ENCODE results near the gene ALOX12.

The ALOX12 gene

DNA sequence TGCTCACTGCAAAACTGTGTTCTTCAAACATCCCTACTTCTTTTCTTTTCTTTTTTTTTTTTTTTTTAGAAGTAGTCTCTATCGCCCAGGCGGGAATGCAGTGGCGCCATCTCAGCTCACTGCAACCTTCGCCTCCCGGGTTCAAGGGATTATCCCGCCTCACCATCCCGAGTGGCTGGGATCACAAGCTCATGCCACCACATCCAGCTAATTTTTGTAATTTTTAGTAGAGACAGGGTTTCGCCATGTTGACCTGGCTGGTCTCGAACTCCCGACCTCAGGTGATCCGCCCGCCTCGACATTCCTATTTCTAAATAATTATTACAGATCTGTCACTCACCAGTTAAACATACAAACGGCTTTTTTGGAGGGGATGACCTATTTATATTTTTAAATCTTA, 15.6 kb downstream of the ALOX12 start:
- Mint-ChIP-seq H3K4me1 (peaks cover 26 to 65% of the 10 kb centered on the region in 2 donors), H3K9me3 (no peaks in the 10 kb centered on the region), H3K36me3 (peaks cover 41 to 52% of the 10 kb centered on the region in 2 donors), H3K27me3 (no peaks in the 10 kb centered on the region), H3K4me3 (peak overlapping the region; percentile 98 to 100), H3K27ac (no peak overlapping the region)
- ATAC-seq (replicated peaks): no peak
- DNase-seq: no peak

DNA sequence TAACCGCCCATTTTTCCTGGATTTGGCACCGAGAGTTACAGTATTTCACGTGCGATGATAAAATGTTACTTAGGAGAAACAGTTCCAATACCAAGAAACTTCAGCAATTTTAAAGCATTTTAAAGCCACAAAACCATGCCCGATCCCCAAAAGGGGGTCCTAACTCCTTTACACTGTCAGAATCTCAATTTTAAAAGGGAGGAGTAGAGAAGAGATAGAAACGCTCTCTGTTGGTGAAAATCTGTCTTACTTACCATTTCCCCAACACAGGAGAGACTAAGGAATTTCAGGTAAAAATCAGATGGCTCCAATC, 16.0 kb downstream of the ALOX12 start:
- Mint-ChIP-seq H3K36me3 (peaks cover 44 to 56% of the 10 kb centered on the region in 2 donors), H3K4me3 (peak overlapping the region; percentile 98 to 100), H3K27me3 (no peaks in the 10 kb centered on the region), H3K27ac (peak overlapping the region; percentile 99), H3K9me3 (no peaks in the 10 kb centered on the region), H3K4me1 (peaks cover 30 to 65% of the 10 kb centered on the region in 2 donors)
- DNase-seq (no peak), ATAC-seq (replicated peaks) (no peak)

DNA sequence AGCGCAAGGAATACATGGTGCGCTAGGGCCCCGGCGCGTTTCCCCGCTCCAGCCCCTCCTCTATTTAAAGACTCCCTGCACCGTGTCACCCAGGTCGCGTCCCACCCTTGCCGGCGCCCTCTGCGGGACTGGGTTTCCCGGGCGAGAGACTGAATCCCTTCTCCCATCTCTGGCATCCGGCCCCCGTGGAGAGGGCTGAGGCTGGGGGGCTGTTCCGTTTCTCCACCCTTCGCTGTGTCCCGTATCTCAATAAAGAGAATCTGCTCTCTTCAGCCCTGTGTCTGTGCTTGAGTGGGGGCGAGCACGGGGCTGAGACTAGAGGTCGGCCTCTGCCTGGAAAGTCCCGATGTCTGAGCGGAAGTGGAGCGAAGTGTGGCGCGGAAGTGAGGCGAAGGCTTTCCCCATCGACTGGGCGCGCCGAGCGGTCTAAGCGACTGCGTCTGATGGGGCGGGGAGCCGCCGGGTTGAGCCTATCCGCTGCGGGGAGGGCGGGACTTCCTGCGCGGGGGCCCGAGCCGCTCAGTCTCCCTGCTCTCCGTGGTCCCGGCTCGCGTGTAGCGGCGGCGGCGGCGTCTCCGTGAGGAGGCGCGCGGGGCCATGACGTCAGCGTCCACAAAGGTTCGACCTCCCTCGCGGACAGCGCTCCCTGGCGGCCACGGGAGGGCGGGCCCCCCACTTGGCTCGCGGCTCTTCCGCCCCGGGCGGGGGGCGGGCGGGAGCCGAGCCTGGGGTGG, 18.6 kb downstream of the ALOX12 start:
- peaks cover 40 to 72% of the 10 kb centered on the region in 2 donors for H3K4me1 Mint-ChIP-seq
- H3K4me3 Mint-ChIP-seq: peak overlapping the region; percentile 98 to 100
- H3K27ac Mint-ChIP-seq: peak overlapping the region; percentile 99
- peaks cover 42 to 57% of the 10 kb centered on the region in 2 donors for H3K36me3 Mint-ChIP-seq
- H3K27me3 Mint-ChIP-seq: no peaks in the 10 kb centered on the region
- peak; percentile 97 for DNase-seq
- H3K9me3 Mint-ChIP-seq: no peaks in the 10 kb centered on the region
- ATAC-seq (replicated peaks): peak; percentile 86 to 88

DNA sequence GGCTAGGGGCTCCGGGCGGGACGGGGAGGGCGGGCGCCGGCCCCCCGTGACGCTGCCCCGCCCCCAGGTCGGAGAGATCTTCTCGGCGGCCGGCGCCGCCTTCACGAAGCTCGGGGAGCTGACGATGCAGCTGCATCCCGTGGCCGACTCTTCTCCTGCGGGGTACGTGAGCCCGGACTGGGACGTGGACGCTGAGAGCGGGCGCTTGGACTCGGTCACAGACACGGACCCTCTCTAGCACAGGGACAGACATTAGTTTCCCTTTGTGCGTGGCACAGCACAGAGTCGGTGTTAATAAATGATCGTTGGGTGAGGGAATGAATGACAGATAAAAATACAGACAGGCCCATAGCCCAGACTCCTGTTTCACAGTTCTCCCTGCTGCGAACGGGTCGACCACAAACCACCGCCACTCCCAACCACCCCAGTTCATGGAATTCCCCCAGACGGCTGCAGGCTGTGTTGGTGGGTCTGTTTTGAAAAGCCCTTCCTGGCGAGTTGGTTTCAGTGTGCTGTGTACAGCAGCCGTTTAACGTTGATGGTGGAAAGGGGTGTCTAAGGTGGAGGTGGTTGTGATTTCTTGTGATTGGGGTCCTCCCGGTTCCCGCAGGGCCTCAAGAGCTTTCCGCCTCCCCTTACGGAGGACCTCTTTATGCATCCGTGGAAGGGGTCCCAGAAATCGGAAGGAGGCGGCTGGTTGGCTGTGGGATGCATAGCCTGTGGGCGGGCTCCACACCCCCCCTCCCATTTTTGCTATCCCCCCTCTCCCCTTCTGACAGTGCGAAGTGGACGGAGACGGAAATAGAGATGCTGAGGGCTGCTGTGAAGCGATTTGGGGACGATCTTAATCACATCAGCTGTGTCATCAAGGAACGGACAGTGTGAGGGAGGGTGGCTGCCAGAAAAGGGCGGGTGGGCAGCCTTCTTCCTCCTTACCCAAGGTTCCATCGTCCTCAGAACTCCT, 19.4 kb downstream of the ALOX12 start:
- Mint-ChIP-seq H3K4me1 (peaks cover 40 to 64% of the 10 kb centered on the region in 2 donors), H3K4me3 (peak overlapping the region; percentile 94 to 100), H3K27me3 (no peaks in the 10 kb centered on the region), H3K27ac (peak overlapping the region; percentile 98), H3K9me3 (no peaks in the 10 kb centered on the region), H3K36me3 (peaks cover 37 to 53% of the 10 kb centered on the region in 2 donors)
- DNase-seq (peak; percentile 76), ATAC-seq (replicated peaks) (peak; percentile 41 to 44)

DNA sequence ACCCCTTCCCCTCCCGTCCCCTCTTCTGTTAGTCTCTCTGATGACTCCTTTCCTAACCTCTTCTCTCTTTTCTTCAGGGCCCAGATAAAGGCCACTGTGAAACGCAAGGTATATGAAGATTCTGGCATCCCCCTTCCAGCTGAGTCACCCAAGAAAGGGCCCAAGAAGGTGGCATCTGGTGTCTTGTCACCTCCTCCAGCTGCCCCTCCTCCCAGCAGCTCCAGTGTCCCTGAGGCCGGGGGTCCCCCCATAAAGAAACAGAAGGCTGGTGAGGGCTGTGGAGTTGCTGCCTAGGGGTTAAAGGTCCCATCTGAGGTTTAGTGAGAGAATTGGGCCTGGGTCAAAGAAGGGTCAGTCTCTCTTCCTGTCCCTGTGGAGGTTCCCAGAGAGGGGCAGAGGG, 20.6 kb downstream of the ALOX12 start:
- Mint-ChIP-seq H3K4me1 (peaks cover 41 to 61% of the 10 kb centered on the region in 2 donors), H3K4me3 (peak overlapping the region; percentile 94 to 100), H3K36me3 (peaks cover 37 to 50% of the 10 kb centered on the region in 2 donors), H3K9me3 (no peaks in the 10 kb centered on the region), H3K27me3 (no peaks in the 10 kb centered on the region), H3K27ac (peak overlapping the region; percentile 49)
- DNase-seq (no peak), ATAC-seq (replicated peaks) (no peak)

DNA sequence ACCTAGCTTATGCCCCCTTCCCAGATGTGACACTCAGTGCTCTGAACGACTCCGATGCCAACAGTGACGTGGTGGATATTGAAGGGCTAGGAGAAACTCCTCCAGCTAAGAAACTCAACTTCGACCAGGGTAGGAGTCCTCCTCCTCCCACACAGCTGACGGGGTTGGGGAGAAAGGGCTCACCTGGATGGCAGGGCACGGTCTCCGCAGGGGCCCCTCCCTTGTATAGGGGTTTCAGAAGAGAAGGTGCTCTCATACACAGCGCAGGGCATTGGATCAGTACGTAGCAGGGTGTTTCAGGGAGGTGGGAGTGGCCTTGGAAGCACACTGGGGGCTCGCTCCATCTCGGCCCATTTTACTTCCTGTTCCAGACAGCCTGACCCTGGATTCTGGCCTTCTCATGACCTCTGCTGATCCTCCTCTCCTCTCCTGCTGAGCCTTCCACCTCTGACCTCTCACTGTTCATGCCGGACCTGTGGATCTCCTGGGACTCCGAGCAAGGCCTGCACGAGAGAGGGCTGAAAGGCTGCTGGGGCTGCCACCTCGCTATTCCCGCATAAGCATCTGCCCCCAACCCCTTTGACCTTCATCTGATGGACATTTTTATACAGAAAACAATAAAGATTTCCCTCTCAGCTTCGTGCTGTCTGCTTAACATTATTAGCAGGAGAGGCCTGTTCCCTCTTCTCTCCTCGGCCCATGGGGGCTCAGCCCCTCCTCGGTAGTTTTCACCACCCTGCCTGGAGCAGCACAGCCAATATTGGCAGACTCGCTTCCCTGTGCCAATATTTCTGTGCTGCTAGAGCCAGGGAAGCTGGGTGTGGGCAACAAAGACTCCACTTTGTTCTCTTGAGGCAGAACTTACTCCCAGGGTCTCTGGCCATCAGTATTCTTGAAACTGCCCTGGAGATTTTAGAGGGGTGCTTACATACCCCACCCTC, 21.3 kb downstream of the ALOX12 start:
- Mint-ChIP-seq H3K27ac (peak overlapping the region; percentile 83), H3K4me3 (peak overlapping the region in 1 of 2 donors; percentile 57), H3K27me3 (no peaks in the 10 kb centered on the region), H3K36me3 (peaks cover 36 to 45% of the 10 kb centered on the region in 2 donors), H3K4me1 (peaks cover 46 to 68% of the 10 kb centered on the region in 2 donors), H3K9me3 (no peaks in the 10 kb centered on the region)
- ATAC-seq (replicated peaks) (no peak), DNase-seq (no peak)

DNA sequence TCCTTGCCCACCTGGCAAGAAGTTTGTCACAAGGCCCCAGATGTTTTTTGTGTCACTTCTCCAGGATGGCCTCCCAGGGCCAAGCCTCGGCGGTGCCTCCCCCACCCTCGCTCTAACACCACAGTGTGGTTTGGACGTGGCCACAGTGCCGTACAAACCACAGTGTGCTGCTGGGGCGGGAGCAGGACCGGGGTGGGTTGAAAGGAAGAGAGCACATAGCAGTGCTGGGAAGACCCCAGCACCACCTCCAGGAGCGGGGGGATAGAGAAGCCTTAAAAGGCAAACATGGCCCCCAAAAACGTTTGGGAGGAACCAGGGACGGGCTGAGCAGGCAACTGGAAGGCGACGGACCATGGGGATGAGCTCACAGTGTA, 22.0 kb downstream of the ALOX12 start:
- DNase-seq: no peak
- peaks cover 33 to 41% of the 10 kb centered on the region in 2 donors for H3K36me3 Mint-ChIP-seq
- ATAC-seq (replicated peaks): no peak
- H3K4me1 Mint-ChIP-seq: peaks cover 51 to 73% of the 10 kb centered on the region in 2 donors
- H3K27me3 Mint-ChIP-seq: no peaks in the 10 kb centered on the region
- no peaks in the 10 kb centered on the region for H3K9me3 Mint-ChIP-seq
- H3K4me3 Mint-ChIP-seq: peak overlapping the region in 1 of 2 donors; percentile 57
- peak overlapping the region; percentile 83 for H3K27ac Mint-ChIP-seq

DNA sequence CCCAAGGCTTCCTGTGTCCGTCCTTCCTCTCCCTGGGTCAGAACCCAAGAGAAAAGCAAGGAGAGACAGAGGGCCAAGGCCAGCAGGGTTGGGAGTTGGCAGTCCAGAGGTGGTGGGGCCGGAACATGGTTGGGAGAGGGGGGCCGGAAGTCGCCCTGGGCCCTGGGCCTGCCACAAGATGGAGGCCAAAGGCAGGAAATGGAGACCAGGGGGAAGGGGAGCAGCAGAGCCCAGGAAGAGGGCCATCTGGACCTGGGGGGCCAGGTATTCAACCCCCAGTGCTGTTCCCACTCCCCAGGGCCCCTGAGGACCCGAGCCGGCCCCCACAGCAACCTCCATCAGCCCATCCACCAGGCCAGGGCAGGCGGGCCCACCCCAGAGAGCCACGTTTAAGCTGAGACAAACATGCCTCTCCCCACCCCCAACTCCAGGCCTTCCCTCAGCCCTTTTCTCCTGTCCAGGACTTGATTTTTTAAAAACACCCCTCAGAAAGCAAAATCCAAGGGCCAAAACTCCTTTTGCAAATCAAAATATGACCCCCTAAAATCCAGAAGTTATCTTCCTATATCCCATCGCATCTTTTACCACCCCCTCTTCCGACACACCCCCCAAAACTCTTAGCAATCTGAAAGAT, 22.6 kb downstream of the ALOX12 start:
- DNase-seq (no peak), ATAC-seq (replicated peaks) (no peak)
- peaks cover 57 to 73% of the 10 kb centered on the region in 2 donors for H3K4me1 Mint-ChIP-seq
- H3K4me3 Mint-ChIP-seq: no peak overlapping the region
- peaks cover 0 to 5% of the 10 kb centered on the region in 2 donors for H3K27me3 Mint-ChIP-seq
- peak overlapping the region; percentile 83 for H3K27ac Mint-ChIP-seq
- peaks cover 28 to 35% of the 10 kb centered on the region in 2 donors for H3K36me3 Mint-ChIP-seq
- peaks cover 0 to 4% of the 10 kb centered on the region in 2 donors for H3K9me3 Mint-ChIP-seq

DNA sequence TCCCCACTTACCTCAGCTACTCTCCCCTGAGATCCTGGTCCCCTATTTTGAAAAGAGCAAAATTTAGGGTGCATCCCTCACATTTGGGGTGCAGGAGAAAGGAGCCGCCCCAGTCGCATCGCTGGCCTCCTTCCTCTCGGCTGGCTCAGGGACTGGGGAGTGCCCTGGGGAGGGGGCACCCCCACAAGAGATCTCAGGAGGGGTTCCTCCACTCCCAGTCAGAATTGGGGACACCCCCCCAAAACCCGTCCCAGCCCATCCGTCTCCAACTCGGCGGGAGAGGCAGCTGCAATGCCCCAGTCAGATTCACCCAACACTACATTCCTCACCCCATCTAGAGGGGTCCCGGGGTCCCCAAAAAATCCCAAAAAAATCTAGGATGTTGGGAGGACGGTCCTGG, 23.5 kb downstream of the ALOX12 start:
- DNase-seq (no peak), ATAC-seq (replicated peaks) (no peak)
- no peak overlapping the region for H3K4me3 Mint-ChIP-seq
- peaks cover 19 to 26% of the 10 kb centered on the region in 2 donors for H3K36me3 Mint-ChIP-seq
- H3K27me3 Mint-ChIP-seq: peaks cover 0 to 5% of the 10 kb centered on the region in 2 donors
- H3K27ac Mint-ChIP-seq: no peak overlapping the region
- peaks cover 0 to 4% of the 10 kb centered on the region in 2 donors for H3K9me3 Mint-ChIP-seq
- peaks cover 58 to 66% of the 10 kb centered on the region in 2 donors for H3K4me1 Mint-ChIP-seq

DNA sequence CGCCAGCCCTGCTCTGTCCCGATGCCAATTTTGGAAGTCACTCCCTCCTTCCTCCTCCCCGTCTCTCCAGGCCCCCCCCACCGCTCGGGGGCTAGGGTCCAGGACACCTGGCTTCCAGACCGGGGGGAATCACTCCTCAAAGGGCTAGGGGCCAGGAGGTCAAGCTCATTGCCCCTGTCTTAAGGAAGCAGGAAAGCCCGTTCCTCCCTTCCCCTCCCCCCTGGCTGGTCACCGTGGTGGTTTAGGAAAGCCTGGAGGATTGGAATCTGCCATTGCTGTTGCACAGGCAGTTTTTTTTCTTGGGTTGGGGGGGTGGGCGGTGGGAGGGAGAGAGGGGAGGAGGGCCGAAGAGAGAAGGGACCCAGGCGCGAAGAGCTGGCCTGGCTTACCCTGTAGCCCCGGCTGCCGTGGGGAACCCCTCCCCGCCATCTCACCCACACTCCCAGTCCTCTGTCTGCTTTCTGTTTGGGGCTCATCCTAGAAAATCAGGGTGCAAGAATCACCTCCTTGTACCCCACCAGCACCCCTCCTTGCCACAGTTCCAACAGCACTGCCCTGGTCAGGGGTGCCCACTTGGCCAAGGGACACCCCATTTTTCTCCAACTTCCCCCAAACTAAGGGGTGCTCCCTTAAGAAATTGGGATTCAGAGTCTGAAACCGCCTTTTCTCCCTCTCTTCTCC, 24.1 kb downstream of the ALOX12 start:
- DNase-seq (no peak), ATAC-seq (replicated peaks) (no peak)
- Mint-ChIP-seq H3K4me3 (no peak overlapping the region), H3K27ac (peak overlapping the region; percentile 47), H3K27me3 (peaks cover 0 to 5% of the 10 kb centered on the region in 2 donors), H3K4me1 (peaks cover 58 to 65% of the 10 kb centered on the region in 2 donors), H3K9me3 (peaks cover 0 to 4% of the 10 kb centered on the region in 2 donors), H3K36me3 (peaks cover 18 to 24% of the 10 kb centered on the region in 2 donors)

DNA sequence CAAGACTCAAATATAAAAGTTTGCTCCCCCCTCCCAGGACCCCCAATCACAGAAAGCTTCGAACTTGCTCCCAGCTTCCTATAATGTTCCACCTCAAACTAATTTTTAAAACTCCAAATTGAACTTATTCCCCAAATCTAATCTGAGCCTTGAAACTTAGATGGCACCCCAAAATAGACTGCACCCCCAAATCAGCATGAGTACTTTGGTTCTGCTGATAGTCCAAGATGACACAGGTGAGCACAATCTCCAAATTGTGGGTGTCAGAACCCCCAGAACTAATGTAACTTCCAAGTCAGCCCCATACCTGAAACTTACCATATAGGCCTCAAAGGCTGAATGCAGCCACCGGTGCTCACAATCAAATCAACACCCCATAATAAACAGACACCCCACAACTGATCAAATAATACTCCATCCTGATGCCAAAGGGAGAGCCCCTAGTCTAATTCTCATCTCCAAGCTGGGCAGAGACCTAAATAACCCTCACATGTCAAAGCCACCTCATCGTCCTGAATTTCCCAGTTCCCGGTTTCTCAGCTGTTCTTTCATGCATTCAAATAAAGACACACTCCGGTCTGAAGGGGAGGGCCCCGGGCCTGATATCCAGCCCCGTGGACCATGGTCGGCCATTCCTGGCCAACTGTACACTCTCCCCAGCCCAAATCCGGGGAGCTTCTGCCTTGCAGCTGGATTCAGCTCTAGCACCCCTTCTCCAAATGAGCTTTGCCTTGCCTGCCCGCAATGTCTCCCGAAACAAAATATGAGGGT, 25.2 kb downstream of the ALOX12 start:
- Mint-ChIP-seq H3K27ac (peak overlapping the region; percentile 92), H3K4me3 (no peak overlapping the region)

More for the DNA sequence above, 25.2 kb downstream of the ALOX12 start:
- DNase-seq (no peak), ATAC-seq (replicated peaks) (no peak)
- Mint-ChIP-seq H3K36me3 (peaks cover 13 to 20% of the 10 kb centered on the region in 2 donors), H3K27me3 (peaks cover 0 to 5% of the 10 kb centered on the region in 2 donors), H3K9me3 (peaks cover 0 to 4% of the 10 kb centered on the region in 2 donors), H3K4me1 (peaks cover 53 to 56% of the 10 kb centered on the region in 2 donors)

Data from stimulated activated naive B cell treated with anti-CD40 and anti-IgM and Interleukin-4, amounts not matched to agents 10 μg/mL and 1 μg/mL and 100 μg/mL, for 72 hours (primary cell).